Upper lobe of left lung (tissue), 6 donors: ENCODE results near the gene NEDD4L. TPM values are rescaled to one million over a fixed set of nuclear protein-coding genes. Genes with fewer than 3 reads are reported as not detected.

Experiments
- ATAC-seq, 2 donors: fragments of 200-7000 bp; cut with Tn5 transposase; one replicate each; pipeline ENCODE4 v1.9.1; 2022; ENCODE audit warnings: mild to moderate bottlenecking in 2 of 2, moderate library complexity in 2 of 2; ENCODE audit not compliant: low FRiP score in 2 of 2
- DNase-seq, 2 donors: peaks; one replicate each; pipeline ENCODE4 v3.0.0-alpha.2; 2019 to 2020
- H3K27ac ChIP-seq, 4 donors: fragments of 200-600 bp; sonication (generic); one replicate each; pipeline ENCODE4 v1.5.1; 2016 to 2019
- H3K27me3 ChIP-seq, 4 donors: fragments of 200-600 bp; sonication (generic); one replicate each; pipeline ENCODE4 v1.5.1; 2017 to 2019
- H3K36me3 ChIP-seq, 4 donors: fragments of 200-600 bp; sonication (generic); one replicate each; pipeline ENCODE4 v1.5.1; 2016 to 2019
- H3K4me1 ChIP-seq, 4 donors: fragments of 200-600 bp; sonication (generic); one replicate each; pipeline ENCODE4 v1.5.1; 2018 to 2019
- H3K4me3 ChIP-seq, 4 donors: fragments of 200-600 bp; sonication (generic); one replicate each; pipeline ENCODE4 v1.5.1; 2017 to 2019; ENCODE audit warnings: mild to moderate bottlenecking in 2 of 4, moderate library complexity in 1 of 4
- H3K9me3 ChIP-seq, 4 donors: fragments of 200-600 bp; sonication (generic); one replicate each; pipeline ENCODE4 v1.5.1; 2018 to 2019
- CTCF ChIP-seq, 6 experiments: fragments of 450-650 bp in 4 of 6; fragments of 200-600 bp in 2 of 6; sonication (generic) in 2 of 6; IDR thresholded peaks; one replicate each; pipeline ENCODE4 v1.5.1; 2016 to 2019; ENCODE audit warnings: antibody characterized with exemption in 6 of 6
- EP300 ChIP-seq, 4 donors: sonication (generic); formaldehyde crosslinking; IDR thresholded peaks; one replicate each; pipeline ENCODE4 v1.5.1; 2017; ENCODE audit warnings: antibody characterized with exemption in 4 of 4, control low read depth in 2 of 4
- POLR2A ChIP-seq, 4 donors: fragments of 450-650 bp; IDR thresholded peaks; one replicate each; pipeline ENCODE4 v1.5.1; 2016 to 2017; ENCODE audit warnings: antibody characterized with exemption in 4 of 4, mild to moderate bottlenecking in 2 of 4
- POLR2AphosphoS5 ChIP-seq, 2 donors: sonication (generic); formaldehyde crosslinking; IDR thresholded peaks; one replicate each; pipeline ENCODE4 v1.5.1; 2017; ENCODE audit warnings: antibody characterized with exemption in 2 of 2
- WGBS, 2 donors: methylation state at CpG; one replicate each; pipeline ENCODE4 v1.1.5; 2017 to 2018; 5-methylcytosine and 5-hydroxymethylcytosine counted together
- total RNA-seq, 6 donors: library from RNA; depleted of rRNA in 4 of 6; stranded (reverse); fragments of >200 nt in 4 of 6; gene quantifications; one replicate each; pipeline versions ENCODE4 v1.1.0 to v1.2.1, GENCODE V29; 2016 to 2021
- donor health status: DM: no; HTN: no; CAD: no; lungs with moderate emphysema.
- donor health status: DM: no; HTN: yes; CAD: no; lungs with severe emphysema.

Gene NEDD4L
- total RNA-seq, 6 donors from 2014 or later: 148 to 491 (median 300) TPM

- ATAC-seq (no peak), DNase-seq (no peak)
- Histone ChIP-seq H3K4me1 (peaks cover 23 to 43% (median 30%) of the 10 kb centered on the region in 4 donors), H3K9me3 (no peaks in the 10 kb centered on the region), H3K27ac (peak overlapping the region; percentile 53 to 73 (median 65)), H3K27me3 (no peaks in the 10 kb centered on the region), H3K4me3 (no peak overlapping the region), H3K36me3 (no peaks in the 10 kb centered on the region)
- 80 to 83% methylated on average over 8 of the region's 8 CpGs for WGBS, 2 donors
- TF ChIP-seq POLR2AphosphoS5 (IDR thresholded peaks at IDR 0.05): no peak
- TF ChIP-seq POLR2A (IDR thresholded peaks at IDR 0.05): no peak
- no peak for TF ChIP-seq EP300 (IDR thresholded peaks at IDR 0.05)
- no peak for TF ChIP-seq CTCF (IDR thresholded peaks at IDR 0.05)
These were observed 51.2 kb downstream of the NEDD4L start for GRCh38 chr18:58095222-58095621.

- Histone ChIP-seq H3K27ac (peak overlapping the region; percentile 53 to 73 (median 65)), H3K9me3 (no peaks in the 10 kb centered on the region)
- peak in 1 of 2 donors; percentile 63 for DNase-seq
These were observed 51.6 kb downstream of the NEDD4L start for GRCh38 chr18:58095655-58096054.

GRCh38 chr18:58096658-58097057 is 52.6 kb downstream of the NEDD4L start:
- no peak overlapping the region for H3K4me3 ChIP-seq
- TF ChIP-seq CTCF (IDR thresholded peaks at IDR 0.05): no peak
- TF ChIP-seq POLR2A (IDR thresholded peaks at IDR 0.05): no peak
- TF ChIP-seq EP300 (IDR thresholded peaks at IDR 0.05): no peak
- no peak for TF ChIP-seq POLR2AphosphoS5 (IDR thresholded peaks at IDR 0.05)
- peak overlapping the region; percentile 61 to 73 (median 68) for H3K27ac ChIP-seq
- no peaks in the 10 kb centered on the region for H3K36me3 ChIP-seq
- H3K4me1 ChIP-seq: peaks cover 20 to 43% (median 24%) of the 10 kb centered on the region in 4 donors
- no peaks in the 10 kb centered on the region for H3K9me3 ChIP-seq
- H3K27me3 ChIP-seq: no peaks in the 10 kb centered on the region
- no peak for DNase-seq
- WGBS, 2 donors: 46 to 53% methylated on average over 1 of the region's 1 CpG
- no peak for ATAC-seq

More at GRCh38 chr18:58095655-58096054, 51.6 kb downstream of the NEDD4L start:
- TF ChIP-seq POLR2A (IDR thresholded peaks at IDR 0.05): no peak
- TF ChIP-seq EP300 (IDR thresholded peaks at IDR 0.05): no peak
- no peak for TF ChIP-seq CTCF (IDR thresholded peaks at IDR 0.05)
- TF ChIP-seq POLR2AphosphoS5 (IDR thresholded peaks at IDR 0.05): no peak
- Histone ChIP-seq H3K4me3 (no peak overlapping the region), H3K4me1 (peaks cover 23 to 43% (median 30%) of the 10 kb centered on the region in 4 donors), H3K36me3 (no peaks in the 10 kb centered on the region), H3K27me3 (no peaks in the 10 kb centered on the region)
- 54 to 75% methylated on average over 2 of the region's 2 CpGs for WGBS, 2 donors
- ATAC-seq: no peak

GRCh38 chr18:58097121-58097906 is 53.3 kb downstream of the NEDD4L start:
- no peaks in the 10 kb centered on the region for H3K27me3 ChIP-seq
- H3K4me3 ChIP-seq: no peak overlapping the region
- ATAC-seq: peak; percentile 64 to 91
- peak overlapping the region; percentile 61 to 73 (median 68) for H3K27ac ChIP-seq
- DNase-seq: peak in 1 of 2 donors; percentile 77
- peaks cover 16 to 37% (median 26%) of the 10 kb centered on the region in 4 donors for H3K4me1 ChIP-seq
- H3K9me3 ChIP-seq: no peaks in the 10 kb centered on the region
- no peaks in the 10 kb centered on the region for H3K36me3 ChIP-seq
- WGBS, 2 donors: 24 to 34% methylated on average over 8 of the region's 8 CpGs
- TF ChIP-seq CTCF (IDR thresholded peaks at IDR 0.05): no peak
- peak in 3 of 4 donors; percentile 77 to 93 (median 87) for TF ChIP-seq EP300 (IDR thresholded peaks at IDR 0.05)
- TF ChIP-seq POLR2AphosphoS5 (IDR thresholded peaks at IDR 0.05): peak; percentile 53 to 66
- no peak for TF ChIP-seq POLR2A (IDR thresholded peaks at IDR 0.05)

GRCh38 chr18:58097907-58098166 is 53.8 kb downstream of the NEDD4L start:
- no peak for TF ChIP-seq CTCF (IDR thresholded peaks at IDR 0.05)
- no peak for TF ChIP-seq POLR2A (IDR thresholded peaks at IDR 0.05)
- no peak for ATAC-seq
- H3K27me3 ChIP-seq: no peaks in the 10 kb centered on the region
- 92 to 94% methylated on average over 5 of the region's 5 CpGs for WGBS, 2 donors
- no peak overlapping the region for H3K4me3 ChIP-seq
- no peak for DNase-seq
- H3K9me3 ChIP-seq: no peaks in the 10 kb centered on the region
- no peaks in the 10 kb centered on the region for H3K36me3 ChIP-seq
- peaks cover 16 to 36% (median 27%) of the 10 kb centered on the region in 4 donors for H3K4me1 ChIP-seq
- H3K27ac ChIP-seq: peak overlapping the region; percentile 61 to 73 (median 68)
